ENCODE results near the gene DYNLT4. TPM values are rescaled to one million over a fixed set of nuclear protein-coding genes. Genes with fewer than 3 reads are reported as not detected.

Gene DYNLT4
- total and polyA plus RNA-seq, 2 of the 13 experiments (the other 11 are each of a cell fraction or from before 2014, with no cell fraction given) = 0.77 TPM; not detected in 1

DNA sequence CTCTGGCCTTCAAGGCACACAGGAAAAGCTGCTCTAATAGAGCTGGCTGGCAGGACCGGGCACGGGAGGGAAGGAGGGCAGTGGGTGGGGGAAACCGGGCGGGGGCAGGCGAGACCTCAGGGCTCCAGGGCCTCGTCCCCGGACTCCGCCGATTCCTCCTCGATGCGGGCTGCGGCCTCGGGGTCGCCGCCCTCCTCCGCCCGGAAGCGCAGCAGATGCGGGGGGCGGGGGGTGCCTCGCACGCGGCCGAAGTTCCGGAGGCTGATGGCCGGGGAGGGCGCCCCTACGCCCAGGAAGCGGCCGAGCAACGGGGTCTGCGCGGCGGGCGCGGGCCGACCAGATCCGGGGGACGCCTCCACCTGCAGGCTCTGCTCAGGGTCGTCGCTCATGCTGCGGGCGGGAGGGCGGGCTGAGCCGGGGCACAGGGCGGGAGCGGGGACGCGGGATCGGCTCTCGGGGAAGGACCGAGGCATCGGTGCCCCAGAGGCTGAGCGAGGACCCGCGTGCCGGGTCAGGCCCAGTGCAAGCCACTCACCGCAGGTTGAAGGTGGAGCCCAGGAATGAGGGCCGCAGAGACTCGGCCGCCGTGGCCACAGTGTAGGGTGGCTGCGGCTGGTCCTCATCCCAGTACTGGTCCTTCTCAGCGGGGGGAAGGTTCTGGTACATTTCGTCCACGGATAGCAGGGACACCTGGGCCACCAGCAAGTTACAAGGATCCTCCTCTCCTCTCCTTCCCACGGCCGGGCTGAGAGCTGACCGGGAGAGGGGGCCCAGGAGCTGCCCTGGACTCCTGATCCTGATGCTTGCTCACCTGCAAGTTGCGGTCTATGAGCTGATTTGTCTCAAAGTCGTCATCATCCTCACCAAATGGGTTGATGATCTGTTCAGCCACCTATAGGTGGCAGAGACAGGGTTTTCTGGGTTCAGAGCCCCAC lies 22.8 kb downstream of the DYNLT4 start (continued):
- TF ChIP-seq, protein P1, sequence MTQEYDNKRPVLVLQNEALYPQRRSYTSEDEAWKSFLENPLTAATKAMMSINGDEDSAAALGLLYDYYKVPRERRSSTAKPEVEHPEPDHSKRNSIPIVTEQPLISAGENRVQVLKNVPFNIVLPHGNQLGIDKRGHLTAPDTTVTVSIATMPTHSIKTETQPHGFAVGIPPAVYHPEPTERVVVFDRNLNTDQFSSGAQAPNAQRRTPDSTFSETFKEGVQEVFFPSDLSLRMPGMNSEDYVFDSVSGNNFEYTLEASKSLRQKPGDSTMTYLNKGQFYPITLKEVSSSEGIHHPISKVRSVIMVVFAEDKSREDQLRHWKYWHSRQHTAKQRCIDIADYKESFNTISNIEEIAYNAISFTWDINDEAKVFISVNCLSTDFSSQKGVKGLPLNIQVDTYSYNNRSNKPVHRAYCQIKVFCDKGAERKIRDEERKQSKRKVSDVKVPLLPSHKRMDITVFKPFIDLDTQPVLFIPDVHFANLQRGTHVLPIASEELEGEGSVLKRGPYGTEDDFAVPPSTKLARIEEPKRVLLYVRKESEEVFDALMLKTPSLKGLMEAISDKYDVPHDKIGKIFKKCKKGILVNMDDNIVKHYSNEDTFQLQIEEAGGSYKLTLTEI (CRISPR knock-in tag; conservative IDR thresholded peaks at IDR 0.05) = no peak
- TF ChIP-seq ZNF839 (CRISPR knock-in tag; IDR thresholded peaks at IDR 0.05; ENCODE audit: borderline replicate concordance) (no peak), ZNF780A (CRISPR knock-in tag; IDR thresholded peaks at IDR 0.05) (no peak), GFI1 (CRISPR knock-in tag; IDR thresholded peaks at IDR 0.05; ENCODE audit: borderline replicate concordance) (no peak), SRF (IDR thresholded peaks at IDR 0.05; ENCODE audit: low read depth, low read length) (no peak), ZNF766 (CRISPR knock-in tag; IDR thresholded peaks at IDR 0.05; ENCODE audit: borderline replicate concordance) (peak; percentile 39; the same call in 1 of the 2 replicates), ZKSCAN5 (CRISPR knock-in tag; IDR thresholded peaks at IDR 0.05) (no peak), EEA1 (CRISPR knock-in tag; IDR thresholded peaks at IDR 0.05; ENCODE audit: borderline replicate concordance) (no peak), MAF1 (CRISPR knock-in tag; IDR thresholded peaks at IDR 0.05; ENCODE audit: borderline replicate concordance) (no peak), ZNF501 (CRISPR knock-in tag; IDR thresholded peaks at IDR 0.05) (no peak), ATF7 (IDR thresholded peaks at IDR 0.05) (no peak), ATF7 (CRISPR knock-in tag; IDR thresholded peaks at IDR 0.05) (0 out of 2 replicates have a peak, but pooled peaks have one; percentile 8), MIXL1 (CRISPR knock-in tag; IDR thresholded peaks at IDR 0.05) (0 out of 2 replicates have a peak, but pooled peaks have one; percentile 36), ZNF468 (CRISPR knock-in tag; IDR thresholded peaks at IDR 0.05) (no peak), SRSF4 (IDR thresholded peaks at IDR 0.05; ENCODE audit: low read depth, low read length, poor library complexity, severe bottlenecking) (no peak), ATAD3A (CRISPR knock-in tag; IDR thresholded peaks at IDR 0.05) (no peak), ZFP41 (CRISPR knock-in tag; IDR thresholded peaks at IDR 0.05; ENCODE audit: borderline replicate concordance) (no peak), PLRG1 (conservative IDR thresholded peaks at IDR 0.05) (no peak), FOXJ3 (CRISPR knock-in tag; IDR thresholded peaks at IDR 0.05; ENCODE audit: borderline replicate concordance) (no peak), PHF20 (CRISPR knock-in tag; IDR thresholded peaks at IDR 0.05) (peak; percentile 47; the same call in 1 of the 2 replicates)
- TF ChIP-seq, protein P2, sequence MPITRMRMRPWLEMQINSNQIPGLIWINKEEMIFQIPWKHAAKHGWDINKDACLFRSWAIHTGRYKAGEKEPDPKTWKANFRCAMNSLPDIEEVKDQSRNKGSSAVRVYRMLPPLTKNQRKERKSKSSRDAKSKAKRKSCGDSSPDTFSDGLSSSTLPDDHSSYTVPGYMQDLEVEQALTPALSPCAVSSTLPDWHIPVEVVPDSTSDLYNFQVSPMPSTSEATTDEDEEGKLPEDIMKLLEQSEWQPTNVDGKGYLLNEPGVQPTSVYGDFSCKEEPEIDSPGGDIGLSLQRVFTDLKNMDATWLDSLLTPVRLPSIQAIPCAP (CRISPR knock-in tag; IDR thresholded peaks at IDR 0.05; ENCODE audit: low read depth) = no peak
- TF ChIP-seq, protein P3, sequence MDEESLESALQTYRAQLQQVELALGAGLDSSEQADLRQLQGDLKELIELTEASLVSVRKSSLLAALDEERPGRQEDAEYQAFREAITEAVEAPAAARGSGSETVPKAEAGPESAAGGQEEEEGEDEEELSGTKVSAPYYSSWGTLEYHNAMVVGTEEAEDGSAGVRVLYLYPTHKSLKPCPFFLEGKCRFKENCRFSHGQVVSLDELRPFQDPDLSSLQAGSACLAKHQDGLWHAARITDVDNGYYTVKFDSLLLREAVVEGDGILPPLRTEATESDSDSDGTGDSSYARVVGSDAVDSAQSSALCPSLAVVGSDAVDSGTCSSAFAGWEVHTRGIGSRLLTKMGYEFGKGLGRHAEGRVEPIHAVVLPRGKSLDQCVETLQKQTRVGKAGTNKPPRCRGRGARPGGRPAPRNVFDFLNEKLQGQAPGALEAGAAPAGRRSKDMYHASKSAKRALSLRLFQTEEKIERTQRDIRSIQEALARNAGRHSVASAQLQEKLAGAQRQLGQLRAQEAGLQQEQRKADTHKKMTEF (CRISPR knock-in tag; IDR thresholded peaks at IDR 0.05) = peak; percentile 68
- TF ChIP-seq, protein P4, sequence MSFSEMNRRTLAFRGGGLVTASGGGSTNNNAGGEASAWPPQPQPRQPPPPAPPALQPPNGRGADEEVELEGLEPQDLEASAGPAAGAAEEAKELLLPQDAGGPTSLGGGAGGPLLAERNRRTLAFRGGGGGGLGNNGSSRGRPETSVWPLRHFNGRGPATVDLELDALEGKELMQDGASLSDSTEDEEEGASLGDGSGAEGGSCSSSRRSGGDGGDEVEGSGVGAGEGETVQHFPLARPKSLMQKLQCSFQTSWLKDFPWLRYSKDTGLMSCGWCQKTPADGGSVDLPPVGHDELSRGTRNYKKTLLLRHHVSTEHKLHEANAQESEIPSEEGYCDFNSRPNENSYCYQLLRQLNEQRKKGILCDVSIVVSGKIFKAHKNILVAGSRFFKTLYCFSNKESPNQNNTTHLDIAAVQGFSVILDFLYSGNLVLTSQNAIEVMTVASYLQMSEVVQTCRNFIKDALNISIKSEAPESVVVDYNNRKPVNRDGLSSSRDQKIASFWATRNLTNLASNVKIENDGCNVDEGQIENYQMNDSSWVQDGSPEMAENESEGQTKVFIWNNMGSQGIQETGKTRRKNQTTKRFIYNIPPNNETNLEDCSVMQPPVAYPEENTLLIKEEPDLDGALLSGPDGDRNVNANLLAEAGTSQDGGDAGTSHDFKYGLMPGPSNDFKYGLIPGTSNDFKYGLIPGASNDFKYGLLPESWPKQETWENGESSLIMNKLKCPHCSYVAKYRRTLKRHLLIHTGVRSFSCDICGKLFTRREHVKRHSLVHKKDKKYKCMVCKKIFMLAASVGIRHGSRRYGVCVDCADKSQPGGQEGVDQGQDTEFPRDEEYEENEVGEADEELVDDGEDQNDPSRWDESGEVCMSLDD (CRISPR knock-in tag; IDR thresholded peaks at IDR 0.05; ENCODE audit: borderline replicate concordance) = peak; percentile 88; the same call in 1 of the 2 replicates
